SU-DHL-6 (cell line): ENCODE results near the gene MRFAP1L1.

Source experiments
- EZH2phosphoT487 ChIP-seq: fragments of 200-600 bp; sonication (generic), shearing (Covaris generic); conservative IDR thresholded peaks from 2 replicates; pipeline ENCODE4 v1.6.1; 2018; ENCODE audit warnings: mild to moderate bottlenecking, antibody characterized with exemption, low read length, moderate library complexity, mixed read lengths
- TF ChIP-seq, protein P1 (sequence below): fragments of 200-600 bp; sonication (generic); IDR thresholded peaks from one replicate; pipeline ENCODE4 v1.5.1; 2017; ENCODE audit warnings: antibody characterized with exemption, mild to moderate bottlenecking, low read length, moderate library complexity; ENCODE audit not compliant: insufficient read depth, poor library complexity, severe bottlenecking

DNA sequence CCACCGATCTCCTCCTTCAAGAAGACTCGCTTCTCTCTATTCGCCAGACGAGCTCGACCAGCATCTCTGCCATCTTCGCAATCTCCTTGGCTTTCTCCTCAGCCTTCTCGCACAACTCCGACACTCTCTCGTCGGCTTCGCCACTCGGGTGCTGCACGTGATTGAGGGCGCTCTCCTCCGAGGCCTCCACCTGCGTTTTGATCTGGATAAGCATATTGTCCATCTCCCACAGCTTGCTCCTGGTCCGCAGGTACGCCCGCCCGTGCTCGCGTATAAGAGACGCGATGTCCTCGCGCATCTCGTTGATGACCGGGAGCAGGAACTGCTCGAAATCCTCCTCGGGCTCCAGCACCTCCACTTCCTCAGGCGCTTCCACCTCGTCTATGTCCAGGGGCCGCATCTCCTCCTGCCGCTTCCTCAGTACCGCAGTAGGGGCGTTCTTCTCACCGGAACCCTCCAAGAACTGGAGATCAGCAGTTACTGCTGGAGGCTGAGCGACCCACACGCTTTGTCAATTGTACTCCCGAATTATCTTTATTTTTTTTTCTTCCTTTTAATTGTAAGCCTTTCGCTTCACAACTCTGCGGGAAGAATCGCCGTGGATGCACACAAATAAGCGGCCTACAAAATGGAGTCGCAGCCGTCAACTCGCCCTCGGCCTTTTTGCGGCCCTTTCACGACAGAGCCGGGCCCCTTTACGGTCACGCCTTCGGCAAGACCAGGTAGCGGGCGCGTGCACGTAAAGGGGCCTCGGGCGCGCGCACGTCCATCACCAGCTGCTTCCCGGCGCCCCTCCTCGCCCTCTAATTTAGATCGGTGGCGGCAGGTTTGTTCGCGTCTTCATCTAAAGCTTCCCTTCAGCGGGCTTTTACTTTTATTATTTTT, at the start of gene MRFAP1L1:
- TF ChIP-seq, protein P1, sequence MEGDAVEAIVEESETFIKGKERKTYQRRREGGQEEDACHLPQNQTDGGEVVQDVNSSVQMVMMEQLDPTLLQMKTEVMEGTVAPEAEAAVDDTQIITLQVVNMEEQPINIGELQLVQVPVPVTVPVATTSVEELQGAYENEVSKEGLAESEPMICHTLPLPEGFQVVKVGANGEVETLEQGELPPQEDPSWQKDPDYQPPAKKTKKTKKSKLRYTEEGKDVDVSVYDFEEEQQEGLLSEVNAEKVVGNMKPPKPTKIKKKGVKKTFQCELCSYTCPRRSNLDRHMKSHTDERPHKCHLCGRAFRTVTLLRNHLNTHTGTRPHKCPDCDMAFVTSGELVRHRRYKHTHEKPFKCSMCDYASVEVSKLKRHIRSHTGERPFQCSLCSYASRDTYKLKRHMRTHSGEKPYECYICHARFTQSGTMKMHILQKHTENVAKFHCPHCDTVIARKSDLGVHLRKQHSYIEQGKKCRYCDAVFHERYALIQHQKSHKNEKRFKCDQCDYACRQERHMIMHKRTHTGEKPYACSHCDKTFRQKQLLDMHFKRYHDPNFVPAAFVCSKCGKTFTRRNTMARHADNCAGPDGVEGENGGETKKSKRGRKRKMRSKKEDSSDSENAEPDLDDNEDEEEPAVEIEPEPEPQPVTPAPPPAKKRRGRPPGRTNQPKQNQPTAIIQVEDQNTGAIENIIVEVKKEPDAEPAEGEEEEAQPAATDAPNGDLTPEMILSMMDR = no peak
- TF ChIP-seq EZH2phosphoT487 = no peak
